ENCODE measurements around the gene RNF207. TPM values are rescaled to one million over a fixed set of nuclear protein-coding genes. Genes with fewer than 3 reads are reported as not detected.

RNF207 gene
- total and polyA plus RNA-seq, 2 of the 13 experiments (the other 11 are each of a cell fraction or from before 2014, with no cell fraction given): 9.8 to 15.9 TPM

- DNase-seq (ENCODE audit: low spot score) (no peak), FAIRE-seq (no peak), ATAC-seq (no peak)
- BruUV-seq (replicated peaks): no TSS peak
- Histone ChIP-seq H3K9me3 (ENCODE audit: low read length) (no peaks in the 10 kb centered on the region), H3K4me3 (replicated peaks in 1 of 3; ENCODE audit: insufficient read depth in 1 of 3, low read depth in 2 of 3, low read length in 3 of 3) (peak overlapping the region; percentile 93 to 97 (median 94)), H3K4me2 (ENCODE audit: low read depth, low read length) (peak overlapping the region; percentile 91), H4K20me1 (ENCODE audit: insufficient read depth, low read length) (peaks cover 18% of the 10 kb centered on the region), H2AFZ (ENCODE audit: low read length) (no peak overlapping the region), H3K9ac (ENCODE audit: insufficient read depth, low read depth, low read length) (peak overlapping the region; percentile 99), H3K79me2 (ENCODE audit: insufficient read depth, low read length) (peaks cover 54% of the 10 kb centered on the region), H3K27ac (ENCODE audit: extremely low read length, insufficient read depth, low read length) (peak overlapping the region; percentile 82), H3K36me3 (replicated peaks in 1 of 2; ENCODE audit: control insufficient read depth in 1 of 2, insufficient read depth in 2 of 2, low read length in 2 of 2) (peaks cover 14 to 39% of the 10 kb centered on the region in 2 experiments), H3K4me1 (ENCODE audit: insufficient read depth, low read length) (peaks cover 51% of the 10 kb centered on the region), H3K27me3 (ENCODE audit: control insufficient read depth in 1 of 2, insufficient read depth in 2 of 2, low read length in 2 of 2) (no peaks in the 10 kb centered on the region)
- WGBS (ENCODE audit: low lambda C conversion rate): 25% methylated on average over 6 of the region's 6 CpGs
- TF ChIP-seq ZNF724P (CRISPR knock-in tag; IDR thresholded peaks at IDR 0.05; ENCODE audit: borderline replicate concordance) (no peak), NR2F6 (IDR thresholded peaks at IDR 0.05) (peak; percentile 20; the same call in 1 of the 2 replicates), NR2F6 (CRISPR knock-in tag; IDR thresholded peaks at IDR 0.05) (no peak; the same call in 1 of the 2 replicates), AGO1 (IDR thresholded peaks at IDR 0.05; ENCODE audit: low read depth, low read length, poor library complexity, severe bottlenecking) (no peak), RBFOX2 (IDR thresholded peaks at IDR 0.05; ENCODE audit: low read depth, low read length) (0 out of 2 replicates have a peak, but pooled peaks have one; percentile 35), NCOA2 (CRISPR knock-in tag; IDR thresholded peaks at IDR 0.05) (0 out of 2 replicates have a peak, but pooled peaks have one; percentile 10), POLR2A (IDR thresholded peaks at IDR 0.05; ENCODE audit: insufficient read depth in 1 of 2, low read depth in 2 of 2, low read length in 2 of 2) (peak in 1 of 2 experiments; percentile 49; a peak in 1 of 4 replicates)
- intact Hi-C loops (cut with micrococcal nuclease; ENCODE audit: unreplicated experiment): no loop called here
- in situ Hi-C loops (cut with HindIII; ENCODE audit: extremely low pct_ligation_motif_present, low pct_unique_long_range_greater_than_20kb): no loop called here
- ChIA-PET POLR2A (interaction anchor here (0.6 to 2.6 kb wide), 2 partner anchors 13 to 185 kb away, joined by 3 to 6 read pairs; no protein-coding TSS in a partner anchor), CTCF (ENCODE audit: low intra/inter-chr PET ratio, low total read pairs) (no interaction called here)
Observed at GRCh38 chr1:6197746-6198427, 8.0 kb upstream of the RNF207 start.

GRCh38 chr1:6198646-6199297 lies 7.1 kb upstream of the RNF207 start:
- peaks cover 47% of the 10 kb centered on the region for H3K79me2 ChIP-seq (ENCODE audit: insufficient read depth, low read length)
- BruUV-seq (replicated peaks): TSS peak; percentile 68
- H2AFZ ChIP-seq (ENCODE audit: low read length): no peak overlapping the region
- H4K20me1 ChIP-seq (ENCODE audit: insufficient read depth, low read length): peaks cover 18% of the 10 kb centered on the region
- intact Hi-C loops (cut with micrococcal nuclease; ENCODE audit: unreplicated experiment): no loop called here
- peak; percentile 47 for ATAC-seq
- ChIA-PET CTCF (ENCODE audit: low intra/inter-chr PET ratio, low total read pairs) (no interaction called here), POLR2A (interaction anchor here (0.6 to 2.6 kb wide), 4 partner anchors 8 to 184 kb away, joined by 3 to 6 read pairs (median 4); no protein-coding TSS in a partner anchor)
- no peaks in the 10 kb centered on the region for H3K9me3 ChIP-seq (ENCODE audit: low read length)
- peaks cover 11 to 30% of the 10 kb centered on the region in 2 experiments for H3K36me3 ChIP-seq (replicated peaks in 1 of 2; ENCODE audit: control insufficient read depth in 1 of 2, insufficient read depth in 2 of 2, low read length in 2 of 2)
- WGBS (ENCODE audit: low lambda C conversion rate): 0% methylated on average over 23 of the region's 31 CpGs
- H3K4me1 ChIP-seq (ENCODE audit: insufficient read depth, low read length): peaks cover 48% of the 10 kb centered on the region
- H3K4me2 ChIP-seq (ENCODE audit: low read depth, low read length): peak overlapping the region; percentile 91
- in situ Hi-C loops (cut with HindIII; ENCODE audit: extremely low pct_ligation_motif_present, low pct_unique_long_range_greater_than_20kb): no loop called here
- H3K27me3 ChIP-seq (ENCODE audit: control insufficient read depth in 1 of 2, insufficient read depth in 2 of 2, low read length in 2 of 2): no peaks in the 10 kb centered on the region
- H3K4me3 ChIP-seq (replicated peaks in 1 of 3; ENCODE audit: insufficient read depth in 1 of 3, low read depth in 2 of 3, low read length in 3 of 3): peak overlapping the region; percentile 93 to 97 (median 94)
- H3K9ac ChIP-seq (ENCODE audit: insufficient read depth, low read depth, low read length): peak overlapping the region; percentile 99
- no peak for DNase-seq (ENCODE audit: low spot score)
- FAIRE-seq: no peak
- peak overlapping the region; percentile 82 for H3K27ac ChIP-seq (ENCODE audit: extremely low read length, insufficient read depth, low read length)
- TF ChIP-seq ZNF577 (CRISPR knock-in tag; IDR thresholded peaks at IDR 0.05; ENCODE audit: borderline replicate concordance, low read depth): no peak
- no peak for TF ChIP-seq ZNF850 (CRISPR knock-in tag; conservative IDR thresholded peaks at IDR 0.05)
- no peak for TF ChIP-seq ZNF687 (CRISPR knock-in tag; IDR thresholded peaks at IDR 0.05)
- 0 out of 2 replicates have a peak, but pooled peaks have one; percentile 3 for TF ChIP-seq ZNF446 (CRISPR knock-in tag; IDR thresholded peaks at IDR 0.05)
- TF ChIP-seq ZNF878 (CRISPR knock-in tag; IDR thresholded peaks at IDR 0.05): no peak
